Activated gamma-delta T cell (primary cell): Measurements from ENCODE around the gene HEXA.

Experiments
- DNase-seq: peaks from one replicate; lab custom pipeline; 2025; lab: John Stamatoyannopoulos, UW

Gene HEXA

GRCh38 chr15:72375501-72375845 is 341 bp downstream of the HEXA start:
- no peak for DNase-seq

- no peak for DNase-seq
Measured at GRCh38 chr15:72372361-72372760, 3.5 kb downstream of the HEXA start.

- no peak for DNase-seq
Measured at GRCh38 chr15:72369964-72370363, 5.8 kb downstream of the HEXA start.

DNA sequence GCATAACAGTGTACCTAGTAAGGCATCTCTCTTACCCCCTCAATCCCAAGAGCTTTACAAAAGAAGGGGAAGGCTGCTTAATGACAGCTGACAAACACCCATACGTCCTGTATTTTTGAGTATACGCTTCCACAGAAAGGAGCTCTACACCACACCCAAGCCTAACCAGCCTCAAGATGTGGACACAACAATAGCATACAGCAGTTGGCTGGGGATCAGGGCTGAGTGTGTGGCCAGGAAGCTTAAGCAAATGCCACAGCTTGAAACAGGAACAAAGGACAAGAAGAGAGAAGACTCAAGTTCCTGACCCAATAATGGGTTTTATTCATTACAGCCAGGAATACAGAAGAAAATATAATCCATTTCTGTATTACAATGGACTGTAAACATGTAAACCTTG is 6.9 kb downstream of the HEXA start:
- no peak for DNase-seq

GRCh38 chr15:72368325-72368724 is 7.5 kb downstream of the HEXA start:
- DNase-seq = no peak

DNA sequence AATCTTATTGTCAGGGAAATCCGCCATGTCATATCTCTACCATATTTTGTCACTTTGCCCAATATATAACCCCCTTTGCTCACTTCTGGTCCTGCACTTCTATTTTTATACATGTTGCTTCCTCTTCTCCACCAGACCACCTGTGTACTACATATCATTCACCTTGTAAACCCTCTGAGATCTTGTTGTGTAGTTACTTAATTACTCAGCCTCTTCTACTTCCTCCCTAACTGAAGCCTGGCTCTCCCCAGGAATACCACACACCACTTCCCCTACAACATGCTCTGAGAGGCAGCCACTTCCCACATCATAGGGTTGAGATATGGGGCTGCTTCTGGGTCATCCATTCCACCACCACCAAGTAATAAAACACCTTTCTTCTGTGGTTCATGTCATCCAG is 10.0 kb downstream of the HEXA start:
- no peak for DNase-seq

GRCh38 chr15:72361176-72361575 is 14.6 kb downstream of the HEXA start:
- DNase-seq = no peak

DNA sequence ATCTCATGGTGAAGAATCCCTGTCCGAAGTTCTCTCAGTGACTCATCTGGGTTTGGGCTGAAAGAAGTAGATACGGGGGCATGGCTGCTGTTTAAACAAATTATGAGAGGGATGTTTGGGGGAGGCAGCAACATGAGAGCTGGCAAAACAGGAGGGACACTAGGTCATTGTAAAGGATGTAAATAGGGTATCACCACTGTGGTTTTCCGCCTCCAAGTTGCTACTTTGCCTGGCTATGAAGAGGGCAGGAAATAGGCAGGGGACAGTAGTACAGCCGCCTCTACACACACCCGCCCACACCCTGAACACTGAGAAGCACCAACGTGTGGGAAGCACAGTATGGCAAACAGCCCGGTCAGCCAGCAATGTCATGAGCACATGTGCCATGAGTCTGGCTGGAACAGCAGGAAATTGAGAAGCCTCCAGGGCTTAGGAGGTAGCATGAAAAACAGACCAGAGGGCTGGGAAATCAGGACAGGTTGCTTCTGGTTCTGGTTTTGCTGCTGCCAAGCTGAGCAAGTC is 17.1 kb downstream of the HEXA start:
- DNase-seq = no peak

GRCh38 chr15:72358121-72358520 is 17.7 kb downstream of the HEXA start:
- DNase-seq = no peak

DNA sequence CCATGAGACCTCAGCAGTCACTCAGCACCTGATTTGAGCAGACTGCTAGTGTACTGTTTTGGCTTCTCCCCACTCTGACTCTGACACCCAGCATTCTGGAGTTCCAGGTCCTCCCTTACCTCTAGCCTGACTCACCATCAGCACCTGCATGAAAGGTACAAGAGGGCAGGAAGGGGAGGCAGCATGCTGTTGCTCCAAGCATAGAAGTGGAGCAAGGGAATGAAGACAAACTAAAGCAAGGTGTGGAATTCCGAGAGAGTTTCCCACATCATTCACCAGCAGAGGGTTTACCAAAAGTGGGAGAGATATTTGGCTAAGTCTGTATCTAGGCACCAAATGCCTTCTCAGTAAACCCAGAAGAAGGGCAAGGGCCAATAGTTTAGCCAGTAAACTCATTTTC is 21.3 kb downstream of the HEXA start:
- DNase-seq = no peak

DNA sequence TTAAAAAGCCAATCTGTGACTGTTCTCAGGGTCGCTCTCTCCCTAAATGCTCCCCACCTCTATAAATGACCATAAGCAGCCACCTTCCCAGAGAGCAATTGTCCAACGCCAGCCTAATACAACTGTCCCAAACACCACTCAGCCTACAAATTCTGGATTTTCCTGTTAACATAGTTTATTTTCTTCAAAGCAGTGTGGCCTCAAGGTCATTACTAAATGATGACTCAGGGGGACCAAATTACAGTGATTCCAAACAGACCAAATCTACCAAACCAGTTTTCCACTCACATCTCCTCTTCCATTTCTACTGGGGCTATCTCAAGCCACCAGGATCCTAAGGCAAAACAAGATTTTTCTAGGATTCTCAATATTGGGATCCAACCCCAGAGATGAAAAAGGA is 22.5 kb downstream of the HEXA start:
- no peak for DNase-seq

- no peak for DNase-seq
Measured at GRCh38 chr15:72345806-72346205, 30.0 kb downstream of the HEXA start.

GRCh38 chr15:72345280-72345679 is 30.5 kb downstream of the HEXA start:
- DNase-seq = no peak

DNA sequence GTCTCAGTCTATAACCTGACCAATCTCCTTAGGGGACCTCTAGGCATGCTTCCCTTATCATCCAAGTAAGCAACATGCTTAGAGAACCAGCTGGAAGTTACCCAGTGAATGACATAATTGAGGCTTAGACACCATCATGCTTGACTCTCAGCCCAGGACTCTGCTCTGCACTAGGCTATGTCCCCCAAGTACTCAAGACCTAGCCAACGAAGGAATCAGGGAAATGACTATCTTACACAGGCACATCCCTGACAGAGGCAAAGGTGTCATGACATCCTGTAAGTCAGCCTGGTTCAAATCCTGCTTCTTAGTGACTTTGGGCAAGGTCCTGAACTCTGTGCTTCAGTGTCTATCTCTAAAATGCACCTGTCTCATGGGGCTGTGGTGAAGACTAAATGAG is 31.2 kb downstream of the HEXA start:
- DNase-seq = no peak

DNA sequence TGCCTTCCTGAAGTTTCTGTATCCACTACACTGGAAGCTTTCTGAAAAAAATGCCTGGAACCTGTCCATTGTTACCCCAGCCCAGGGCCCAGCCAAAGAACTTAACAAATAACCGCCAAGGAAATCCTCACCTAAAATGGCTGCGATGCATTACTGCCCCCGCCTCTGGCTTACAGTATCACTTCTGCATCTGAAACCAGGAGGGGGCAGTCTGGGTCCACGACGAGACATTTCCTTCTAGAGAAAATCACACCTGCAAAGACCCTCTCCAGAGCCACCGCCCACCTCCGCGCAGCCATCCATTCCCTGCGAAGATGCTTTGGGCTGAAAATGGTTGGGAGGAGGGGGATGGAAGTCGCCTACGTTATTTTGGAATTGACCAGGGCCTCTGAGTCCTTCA is 33.4 kb downstream of the HEXA start:
- DNase-seq = no peak

DNA sequence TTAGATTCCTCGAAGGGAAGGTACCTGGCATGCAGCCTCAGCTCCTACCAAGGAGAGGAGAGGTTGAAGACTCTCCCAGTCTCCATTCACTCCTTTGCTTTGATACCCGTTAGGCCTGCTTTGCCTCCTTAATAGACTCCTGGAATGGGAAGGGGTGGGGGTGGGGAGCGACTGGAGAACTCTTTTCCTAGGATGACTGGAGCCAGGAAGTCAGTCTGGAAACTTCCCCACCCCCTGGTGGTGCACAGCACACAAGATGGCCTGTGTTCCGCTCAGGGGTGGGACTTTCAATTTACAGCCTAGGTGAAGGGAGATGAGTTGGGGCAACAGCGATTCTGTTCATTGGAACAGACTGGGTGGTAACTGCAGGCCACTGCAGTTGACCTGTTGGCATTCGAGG is 34.5 kb downstream of the HEXA start:
- no peak for DNase-seq

DNA sequence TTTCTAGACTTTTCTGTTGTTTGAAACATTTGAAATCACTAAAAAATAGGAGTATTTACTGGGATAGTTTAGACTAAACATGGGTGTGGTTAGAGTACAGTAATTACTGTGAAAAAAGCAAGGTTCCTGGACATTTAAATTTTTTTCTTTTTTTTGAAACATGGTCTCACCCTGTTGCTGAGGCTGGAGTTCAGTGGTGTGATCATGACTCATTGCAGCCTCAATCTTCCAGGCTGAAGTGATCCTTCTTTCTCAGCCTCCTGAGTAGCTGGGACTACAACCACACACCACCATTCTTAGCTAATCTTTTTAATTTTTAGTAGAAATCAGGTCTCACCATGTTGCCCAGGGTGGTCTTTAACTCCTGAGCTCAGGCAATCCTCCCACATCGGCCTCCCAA is 35.4 kb downstream of the HEXA start:
- no peak for DNase-seq

- DNase-seq = no peak
Measured at GRCh38 chr15:72339777-72340177, 36.0 kb downstream of the HEXA start.

- DNase-seq = no peak
Measured at GRCh38 chr15:72338617-72339321, 37.0 kb downstream of the HEXA start.

DNA sequence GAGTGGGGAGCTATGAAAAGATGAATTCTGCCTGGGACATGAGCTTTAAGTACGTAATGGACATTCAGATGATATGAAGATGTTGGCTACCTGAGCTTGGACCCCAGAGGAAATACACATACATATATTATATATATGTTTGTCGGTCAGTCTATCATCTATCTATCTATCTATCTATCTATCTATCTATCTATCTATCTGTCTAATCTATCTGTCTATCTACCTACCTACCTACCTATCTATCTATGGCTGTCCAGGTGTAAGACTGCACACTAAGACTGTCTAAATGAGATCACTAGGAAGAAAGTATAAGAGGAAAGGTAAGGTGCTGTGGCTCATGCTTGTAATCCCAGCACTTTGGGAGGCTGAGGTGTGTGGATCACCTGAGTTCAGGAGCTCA is 37.7 kb downstream of the HEXA start:
- no peak for DNase-seq

DNA sequence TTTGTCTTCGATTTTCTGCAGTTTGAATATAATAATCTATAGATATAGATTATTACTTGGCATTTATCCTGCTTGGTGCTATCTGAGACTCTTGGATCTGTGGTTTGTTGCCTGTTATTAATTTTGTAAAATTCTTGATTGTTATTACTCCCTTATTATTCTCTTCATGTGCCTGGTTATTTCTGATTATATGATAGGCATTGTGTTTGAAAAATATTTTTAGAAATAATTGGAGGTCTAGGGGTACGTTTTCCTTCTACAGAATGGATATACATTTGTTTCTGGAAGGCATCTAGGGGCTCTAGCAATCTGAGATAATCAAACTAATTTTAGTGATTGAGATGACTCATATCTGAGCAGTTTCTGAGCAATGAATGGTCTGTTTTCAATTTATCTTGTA is 41.0 kb downstream of the HEXA start:
- DNase-seq = no peak

DNA sequence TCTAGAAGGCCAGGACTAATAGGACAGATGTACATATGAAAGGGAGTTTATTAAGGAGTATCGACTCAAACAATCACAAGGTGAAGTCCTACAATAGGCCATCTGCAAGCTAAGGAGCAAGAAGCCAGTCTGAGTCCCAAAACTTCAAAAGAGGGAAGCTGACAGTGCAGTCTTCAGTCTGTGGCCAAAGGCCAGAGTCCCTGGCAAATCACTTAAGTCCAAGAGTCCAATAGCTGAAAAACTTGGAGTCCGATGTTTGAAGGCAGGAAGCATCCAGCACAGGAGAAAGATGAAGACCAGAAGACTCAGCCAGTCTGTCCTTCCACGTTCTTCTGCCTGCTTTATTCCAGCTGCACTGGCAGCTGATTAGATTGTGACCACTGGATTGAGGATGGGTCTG is 44.8 kb downstream of the HEXA start:
- DNase-seq = no peak

GRCh38 chr15:72323752-72324151 is 52.1 kb downstream of the HEXA start:
- DNase-seq = no peak

DNA sequence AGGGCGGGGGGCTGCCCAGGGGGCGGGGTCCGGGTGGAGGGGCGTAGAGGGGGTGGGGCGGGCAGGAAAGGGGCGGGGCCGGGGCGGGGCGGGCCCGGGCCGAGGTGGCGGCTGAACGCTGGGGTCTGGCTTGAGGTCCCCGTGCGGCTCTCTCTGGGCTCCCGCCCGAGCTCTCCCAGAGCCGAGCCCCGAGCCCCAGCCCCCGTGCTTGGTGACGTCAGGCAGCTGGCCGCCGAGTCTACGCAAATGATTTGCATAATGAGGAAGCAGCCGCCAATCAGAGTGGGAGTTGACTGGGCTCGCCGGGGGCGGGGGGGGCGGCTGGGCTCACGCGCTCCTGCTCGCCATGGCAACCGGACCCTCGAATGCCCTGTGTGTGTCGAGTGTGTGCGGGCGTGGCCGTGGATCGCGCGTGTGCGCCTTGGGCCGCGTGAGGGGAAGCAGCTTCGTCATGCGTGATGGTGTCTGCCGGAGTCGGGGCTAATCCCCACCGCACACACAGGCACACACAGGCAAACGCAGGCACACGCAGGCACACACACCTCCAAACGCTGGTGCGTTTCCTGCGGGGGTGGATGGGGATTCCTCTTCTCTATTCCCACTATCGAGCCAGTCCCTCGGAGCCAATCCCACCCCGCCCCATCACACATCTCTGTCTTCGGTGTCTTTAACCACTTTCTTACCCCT is 55.7 kb downstream of the HEXA start, which contains the start of gene CELF6:
CELF6 (minus strand) TSS at position 173 of the 687 bp plus-strand sequence. CDS start 283 bp downstream, outside the sequence.
- DNase-seq = peak; percentile 77
